ENCODE data around the gene RAPGEF2.
"Not testable (repeated sequence)": the region's sequence is repeated elsewhere in the genome, so short reads cannot be mapped to it uniquely, and the experiment has no call there.

RAPGEF2 gene

DNA sequence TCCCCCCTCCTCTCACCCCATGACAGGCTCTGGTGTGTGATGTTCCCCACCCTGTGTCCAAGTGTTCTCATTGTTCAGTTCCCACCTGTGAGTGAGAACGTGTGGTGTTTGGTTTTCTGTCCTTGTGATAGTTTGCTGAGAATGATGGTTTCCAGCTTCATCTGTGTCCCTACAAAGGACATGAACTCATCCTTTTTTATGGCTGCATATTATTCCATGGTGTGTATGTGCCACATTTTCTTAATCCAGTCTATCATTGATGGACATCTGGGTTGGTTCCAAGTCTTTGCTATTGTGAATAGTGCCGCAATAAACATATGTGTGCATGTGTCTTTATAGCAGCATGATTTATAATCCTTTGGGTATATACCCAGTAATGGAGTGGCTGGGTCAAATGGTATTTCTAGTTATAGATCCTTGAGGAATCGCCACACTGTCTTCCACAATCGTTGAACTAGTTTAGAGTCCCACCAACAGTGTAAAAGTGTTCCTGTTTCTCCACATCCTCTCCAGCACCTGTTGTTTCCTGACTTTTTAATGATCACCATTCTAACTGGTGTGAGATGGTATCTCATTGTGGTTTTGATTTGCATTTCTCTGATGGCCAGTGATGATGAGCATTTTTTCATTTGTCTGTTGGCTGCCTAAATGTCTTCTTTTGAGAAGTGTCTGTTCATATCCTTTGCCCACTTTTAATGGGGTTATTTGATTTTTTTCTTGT, 81.2 kb downstream of the RAPGEF2 start:
- H3K27me3 Mint-ChIP-seq; H3K36me3 Mint-ChIP-seq (ENCODE audit: insufficient read depth); H3K9me3 Mint-ChIP-seq; DNase-seq; H3K4me3 Mint-ChIP-seq; H3K27ac Mint-ChIP-seq; ATAC-seq (replicated peaks): not testable (repeated sequence)
- H3K4me1 Mint-ChIP-seq (ENCODE audit: low read depth in 2 of 2), result peaks cover 17 to 26% of the 10 kb centered on the region in 2 donors

DNA sequence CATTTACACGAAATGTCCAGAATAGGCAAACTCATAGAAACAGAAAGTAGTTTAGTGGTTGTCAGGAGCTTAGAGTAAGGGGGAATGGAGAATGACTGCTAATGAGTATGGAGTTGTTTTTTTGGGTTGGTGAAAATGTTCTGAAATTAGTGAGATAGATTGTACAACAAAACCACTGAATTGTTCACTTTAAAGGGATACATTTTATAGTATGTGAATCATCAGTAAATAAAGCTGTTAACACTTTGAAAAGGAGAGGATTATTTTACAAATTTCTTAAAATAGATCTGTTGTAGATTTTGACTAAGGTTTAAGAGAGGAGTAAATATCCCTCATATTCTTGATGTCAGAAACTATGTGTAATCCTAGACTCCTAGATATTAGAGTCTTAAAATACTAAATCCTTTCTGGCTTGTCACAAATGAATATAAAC, 82.7 kb downstream of the RAPGEF2 start:
- Mint-ChIP-seq H3K27me3 (no peaks in the 10 kb centered on the region), H3K27ac (no peak overlapping the region), H3K4me1 (ENCODE audit: low read depth in 2 of 2) (peaks cover 9 to 15% of the 10 kb centered on the region in 2 donors), H3K36me3 (ENCODE audit: insufficient read depth) (no peaks in the 10 kb centered on the region), H3K9me3 (no peaks in the 10 kb centered on the region), H3K4me3 (no peak overlapping the region)
- ATAC-seq (replicated peaks) (no peak), DNase-seq (no peak)

- DNase-seq (no peak), ATAC-seq (replicated peaks) (no peak)
- Mint-ChIP-seq H3K27ac (no peak overlapping the region), H3K4me1 (ENCODE audit: low read depth in 2 of 2) (peaks cover 9 to 15% of the 10 kb centered on the region in 2 donors), H3K27me3 (no peaks in the 10 kb centered on the region), H3K4me3 (no peak overlapping the region), H3K9me3 (no peaks in the 10 kb centered on the region), H3K36me3 (ENCODE audit: insufficient read depth) (no peaks in the 10 kb centered on the region)
Measured at GRCh38 chr4:159188646-159189045, 85.8 kb downstream of the RAPGEF2 start.

DNA sequence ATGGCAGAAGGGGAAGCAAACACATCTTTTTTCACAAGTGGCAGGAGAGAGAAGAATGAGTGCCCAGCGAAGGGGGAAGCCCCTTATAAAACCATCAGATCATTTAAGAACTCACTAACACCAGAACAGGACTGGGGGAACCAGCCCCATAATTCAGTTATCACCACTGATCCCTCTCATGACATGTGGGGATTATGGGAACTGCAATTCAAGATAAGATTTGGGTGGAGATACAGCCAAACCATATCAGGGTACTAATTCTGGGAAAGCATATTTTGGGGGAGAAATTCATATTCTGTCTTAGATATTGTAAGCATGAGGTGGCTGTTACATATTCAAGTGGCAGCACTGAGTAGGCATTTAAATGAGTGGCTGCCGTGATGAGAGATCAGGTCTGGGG, 87.8 kb downstream of the RAPGEF2 start:
- Mint-ChIP-seq H3K9me3 (no peaks in the 10 kb centered on the region), H3K36me3 (ENCODE audit: insufficient read depth) (peaks cover 4% of the 10 kb centered on the region), H3K4me3 (no peak overlapping the region), H3K4me1 (ENCODE audit: low read depth in 2 of 2) (peaks cover 0 to under 1% of the 10 kb centered on the region in 2 donors), H3K27ac (no peak overlapping the region), H3K27me3 (no peaks in the 10 kb centered on the region)
- no peak for ATAC-seq (replicated peaks)
- DNase-seq, result no peak

- Mint-ChIP-seq H3K4me1 (ENCODE audit: low read depth in 2 of 2) (no peaks in the 10 kb centered on the region), H3K9me3 (no peaks in the 10 kb centered on the region), H3K27me3 (no peaks in the 10 kb centered on the region), H3K4me3 (no peak overlapping the region), H3K36me3 (ENCODE audit: insufficient read depth) (peaks cover 4% of the 10 kb centered on the region), H3K27ac (no peak overlapping the region)
- no peak for DNase-seq
- ATAC-seq (replicated peaks), result no peak
Measured at GRCh38 chr4:159191989-159192388, 89.1 kb downstream of the RAPGEF2 start.

- ATAC-seq (replicated peaks) (no peak), DNase-seq (no peak)
- no peaks in the 10 kb centered on the region for H3K4me1 Mint-ChIP-seq (ENCODE audit: low read depth in 2 of 2)
- no peak overlapping the region for H3K4me3 Mint-ChIP-seq
- H3K27ac Mint-ChIP-seq, result no peak overlapping the region
- no peaks in the 10 kb centered on the region for H3K27me3 Mint-ChIP-seq
- H3K9me3 Mint-ChIP-seq, result no peaks in the 10 kb centered on the region
- H3K36me3 Mint-ChIP-seq (ENCODE audit: insufficient read depth), result peaks cover 4% of the 10 kb centered on the region
Measured at GRCh38 chr4:159193046-159193620, 90.3 kb downstream of the RAPGEF2 start.

DNA sequence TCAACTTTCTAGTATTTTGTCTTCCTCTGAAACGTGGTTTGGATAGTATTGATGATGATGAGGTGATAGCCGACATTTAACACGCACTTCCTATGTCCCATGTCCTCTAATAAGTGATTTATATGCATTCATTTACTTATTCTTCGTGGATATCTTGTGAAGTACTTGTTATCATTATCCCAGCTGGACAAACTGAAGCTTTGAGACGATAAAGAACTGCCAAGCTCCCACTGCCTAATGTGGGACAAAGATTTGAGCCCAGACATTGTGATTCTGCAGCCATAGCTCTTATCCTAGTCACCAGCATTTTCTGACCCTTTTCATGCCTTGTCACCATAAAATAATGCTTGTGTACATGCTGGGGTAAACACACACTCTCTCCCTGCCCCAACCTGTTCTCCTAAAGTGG, 92.5 kb downstream of the RAPGEF2 start:
- Mint-ChIP-seq H3K9me3 (no peaks in the 10 kb centered on the region), H3K4me1 (ENCODE audit: low read depth in 2 of 2) (no peaks in the 10 kb centered on the region), H3K4me3 (no peak overlapping the region), H3K27ac (no peak overlapping the region), H3K36me3 (ENCODE audit: insufficient read depth) (peaks cover 4% of the 10 kb centered on the region), H3K27me3 (no peaks in the 10 kb centered on the region)
- ATAC-seq (replicated peaks), result no peak
- no peak for DNase-seq

- no peak overlapping the region for H3K4me3 Mint-ChIP-seq
- no peaks in the 10 kb centered on the region for H3K27me3 Mint-ChIP-seq
- no peaks in the 10 kb centered on the region for H3K4me1 Mint-ChIP-seq (ENCODE audit: low read depth in 2 of 2)
- H3K27ac Mint-ChIP-seq, result no peak overlapping the region
- H3K9me3 Mint-ChIP-seq, result no peaks in the 10 kb centered on the region
- ATAC-seq (replicated peaks) (no peak), DNase-seq (no peak)
- peaks cover 4% of the 10 kb centered on the region for H3K36me3 Mint-ChIP-seq (ENCODE audit: insufficient read depth)
Measured at GRCh38 chr4:159197260-159197884, 94.5 kb downstream of the RAPGEF2 start.

GRCh38 chr4:159197885-159198269, 95.0 kb downstream of the RAPGEF2 start:
- no peak overlapping the region for H3K27ac Mint-ChIP-seq
- H3K4me3 Mint-ChIP-seq, result no peak overlapping the region
- no peaks in the 10 kb centered on the region for H3K27me3 Mint-ChIP-seq
- ATAC-seq (replicated peaks), result no peak
- no peak for DNase-seq
- H3K4me1 Mint-ChIP-seq (ENCODE audit: low read depth in 2 of 2), result peaks cover under 1 to 3% of the 10 kb centered on the region in 2 donors
- no peaks in the 10 kb centered on the region for H3K9me3 Mint-ChIP-seq
- H3K36me3 Mint-ChIP-seq (ENCODE audit: insufficient read depth), result peaks cover 4% of the 10 kb centered on the region

DNA sequence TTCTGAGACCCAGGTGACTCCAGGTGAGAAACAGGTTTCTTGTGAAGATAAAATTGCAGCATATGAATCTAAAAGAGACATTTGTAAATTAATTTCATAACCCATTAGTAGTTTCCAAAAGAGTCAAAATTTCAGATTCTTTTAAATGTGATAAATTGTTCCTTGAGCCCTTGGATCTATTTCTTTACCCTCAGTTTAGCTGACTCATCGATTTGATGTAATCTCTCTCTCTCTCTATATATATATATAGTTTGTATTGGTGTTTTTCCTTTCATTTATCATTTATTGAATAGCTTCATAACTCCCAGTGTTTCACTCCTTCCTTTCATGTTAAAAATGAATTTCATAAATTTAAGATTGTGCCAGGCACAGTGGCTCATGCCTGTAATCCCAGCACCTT, 96.9 kb downstream of the RAPGEF2 start:
- no peak for DNase-seq
- no peak for ATAC-seq (replicated peaks)
- no peaks in the 10 kb centered on the region for H3K9me3 Mint-ChIP-seq

GRCh38 chr4:159201168-159201567, 98.3 kb downstream of the RAPGEF2 start:
- no peak for ATAC-seq (replicated peaks)
- H3K9me3 Mint-ChIP-seq, result no peaks in the 10 kb centered on the region
- peaks cover 17 to 25% of the 10 kb centered on the region in 2 donors for H3K4me1 Mint-ChIP-seq (ENCODE audit: low read depth in 2 of 2)

More for the DNA sequence above, 96.9 kb downstream of the RAPGEF2 start:
- Mint-ChIP-seq H3K36me3 (ENCODE audit: insufficient read depth) (peaks cover 5% of the 10 kb centered on the region), H3K4me3 (no peak overlapping the region), H3K4me1 (ENCODE audit: low read depth in 2 of 2) (peaks cover 9 to 19% of the 10 kb centered on the region in 2 donors), H3K27ac (no peak overlapping the region), H3K27me3 (no peaks in the 10 kb centered on the region)

DNA sequence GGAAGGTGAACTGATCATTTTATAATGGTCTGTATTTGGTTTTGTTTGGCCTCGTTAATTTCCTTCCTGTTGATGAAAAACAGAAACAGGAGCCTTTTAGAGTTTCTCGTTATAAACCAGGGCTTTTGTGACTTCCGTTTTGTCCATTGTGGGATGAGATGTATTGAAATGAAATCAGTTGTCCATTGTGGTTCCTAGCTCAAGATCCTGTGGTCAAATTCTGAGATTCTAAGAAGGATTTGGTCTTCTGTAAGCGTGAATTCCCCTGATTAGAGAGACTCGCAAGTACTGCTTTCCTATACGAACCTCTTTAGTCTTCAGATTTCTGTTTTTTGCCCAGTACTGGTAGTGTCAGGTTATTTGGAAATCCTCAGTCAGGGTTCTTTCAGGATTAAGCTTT, 101.7 kb downstream of the RAPGEF2 start:
- H3K36me3 Mint-ChIP-seq (ENCODE audit: insufficient read depth), result peaks cover 5% of the 10 kb centered on the region
- peaks cover 23 to 32% of the 10 kb centered on the region in 2 donors for H3K4me1 Mint-ChIP-seq (ENCODE audit: low read depth in 2 of 2)
- DNase-seq (no peak), ATAC-seq (replicated peaks) (no peak)
- H3K4me3 Mint-ChIP-seq, result peak overlapping the region in 1 of 2 donors; percentile 32
- H3K27me3 Mint-ChIP-seq, result no peaks in the 10 kb centered on the region
- peak overlapping the region; percentile 2 to 68 for H3K27ac Mint-ChIP-seq
- no peaks in the 10 kb centered on the region for H3K9me3 Mint-ChIP-seq

More at GRCh38 chr4:159201168-159201567, 98.3 kb downstream of the RAPGEF2 start:
- Mint-ChIP-seq H3K27ac (no peak overlapping the region), H3K4me3 (no peak overlapping the region), H3K27me3 (no peaks in the 10 kb centered on the region), H3K36me3 (ENCODE audit: insufficient read depth) (peaks cover 5% of the 10 kb centered on the region)
- no peak for DNase-seq

DNA sequence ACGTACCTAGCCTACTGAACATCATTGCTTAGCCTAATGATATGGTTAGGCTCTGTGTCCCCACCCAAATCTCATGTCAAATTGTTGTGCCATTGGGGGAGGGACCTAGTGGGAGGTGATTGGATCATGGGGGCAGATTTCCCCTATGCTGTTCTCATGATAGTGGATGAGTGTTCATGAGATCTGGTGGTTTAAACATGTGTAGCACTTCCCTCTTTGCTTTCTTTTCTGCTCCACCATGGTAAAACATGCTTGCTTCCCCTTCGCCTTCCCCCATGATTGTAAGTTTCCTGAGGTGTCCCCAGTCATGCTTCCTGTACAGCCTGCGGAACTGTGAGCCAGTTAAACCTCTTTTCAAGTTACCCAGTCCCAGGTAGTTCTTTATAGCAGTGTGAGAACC, 102.6 kb downstream of the RAPGEF2 start:
- Mint-ChIP-seq H3K27ac (peak overlapping the region in 1 of 2 donors; percentile 15), H3K36me3 (ENCODE audit: insufficient read depth) (peaks cover 5% of the 10 kb centered on the region), H3K4me1 (ENCODE audit: low read depth in 2 of 2) (peaks cover 23 to 32% of the 10 kb centered on the region in 2 donors), H3K4me3 (no peak overlapping the region), H3K27me3 (no peaks in the 10 kb centered on the region), H3K9me3 (no peaks in the 10 kb centered on the region)
- DNase-seq, result no peak
- ATAC-seq (replicated peaks), result no peak

- peak overlapping the region; percentile 15 to 80 for H3K27ac Mint-ChIP-seq
Measured at GRCh38 chr4:159206427-159206871, 103.6 kb downstream of the RAPGEF2 start.

More at GRCh38 chr4:159206427-159206871, 103.6 kb downstream of the RAPGEF2 start:
- Mint-ChIP-seq H3K36me3 (ENCODE audit: insufficient read depth) (peaks cover 5% of the 10 kb centered on the region), H3K9me3 (no peaks in the 10 kb centered on the region), H3K4me1 (ENCODE audit: low read depth in 2 of 2) (peaks cover 23 to 32% of the 10 kb centered on the region in 2 donors), H3K4me3 (peak overlapping the region in 1 of 2 donors; percentile 62), H3K27me3 (no peaks in the 10 kb centered on the region)
- peak; percentile 56 for ATAC-seq (replicated peaks)
- DNase-seq, result no peak

All from effector memory CD8-positive, alpha-beta T cell (primary cell).